ENCODE measurements around the gene TRPV4. TPM values are rescaled to one million over a fixed set of nuclear protein-coding genes. Genes with fewer than 3 reads are reported as not detected.

TRPV4 gene
- total RNA-seq, 2 donors from 2014 or later: 2.0 to 5.7 TPM

DNA sequence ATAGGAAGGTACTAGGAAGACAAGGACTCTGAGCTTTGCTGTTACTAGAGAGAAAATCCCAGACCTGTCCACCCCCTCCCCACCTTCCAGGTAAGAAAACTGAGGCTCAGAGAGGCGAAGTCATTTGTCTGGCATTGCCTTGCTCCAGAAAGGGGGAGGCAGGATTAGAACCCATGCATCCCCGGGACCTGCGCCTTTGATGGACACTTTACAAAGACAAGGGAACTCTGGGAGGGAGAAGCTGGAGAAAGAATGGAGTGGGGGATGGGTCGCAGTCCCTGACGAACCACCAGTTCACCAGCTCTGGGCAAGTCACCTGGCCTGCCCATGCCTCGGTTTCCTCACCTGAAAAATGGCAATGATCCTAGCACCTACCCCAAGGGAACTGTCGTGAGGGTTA lies 10.8 kb downstream of the TRPV4 start:
- Histone ChIP-seq H3K9me3 (no peaks in the 10 kb centered on the region), H3K27me3 (replicated peaks; ENCODE audit: insufficient read depth) (no peaks in the 10 kb centered on the region), H3K27ac (no peak overlapping the region), H3K4me3 (peak overlapping the region; percentile 26), H3K4me1 (ENCODE audit: control insufficient read depth in 1 of 2, low read depth in 2 of 2) (peaks cover 0 to 16% of the 10 kb centered on the region in 2 donors), H3K36me3 (no peaks in the 10 kb centered on the region)
- TF ChIP-seq, protein P1, sequence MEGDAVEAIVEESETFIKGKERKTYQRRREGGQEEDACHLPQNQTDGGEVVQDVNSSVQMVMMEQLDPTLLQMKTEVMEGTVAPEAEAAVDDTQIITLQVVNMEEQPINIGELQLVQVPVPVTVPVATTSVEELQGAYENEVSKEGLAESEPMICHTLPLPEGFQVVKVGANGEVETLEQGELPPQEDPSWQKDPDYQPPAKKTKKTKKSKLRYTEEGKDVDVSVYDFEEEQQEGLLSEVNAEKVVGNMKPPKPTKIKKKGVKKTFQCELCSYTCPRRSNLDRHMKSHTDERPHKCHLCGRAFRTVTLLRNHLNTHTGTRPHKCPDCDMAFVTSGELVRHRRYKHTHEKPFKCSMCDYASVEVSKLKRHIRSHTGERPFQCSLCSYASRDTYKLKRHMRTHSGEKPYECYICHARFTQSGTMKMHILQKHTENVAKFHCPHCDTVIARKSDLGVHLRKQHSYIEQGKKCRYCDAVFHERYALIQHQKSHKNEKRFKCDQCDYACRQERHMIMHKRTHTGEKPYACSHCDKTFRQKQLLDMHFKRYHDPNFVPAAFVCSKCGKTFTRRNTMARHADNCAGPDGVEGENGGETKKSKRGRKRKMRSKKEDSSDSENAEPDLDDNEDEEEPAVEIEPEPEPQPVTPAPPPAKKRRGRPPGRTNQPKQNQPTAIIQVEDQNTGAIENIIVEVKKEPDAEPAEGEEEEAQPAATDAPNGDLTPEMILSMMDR (IDR thresholded peaks at IDR 0.05): no peak
- ATAC-seq (ENCODE audit: insufficient number of reproducible peaks, low FRiP score, low read depth): no peak
- no peak for DNase-seq (ENCODE audit: low spot score)

DNA sequence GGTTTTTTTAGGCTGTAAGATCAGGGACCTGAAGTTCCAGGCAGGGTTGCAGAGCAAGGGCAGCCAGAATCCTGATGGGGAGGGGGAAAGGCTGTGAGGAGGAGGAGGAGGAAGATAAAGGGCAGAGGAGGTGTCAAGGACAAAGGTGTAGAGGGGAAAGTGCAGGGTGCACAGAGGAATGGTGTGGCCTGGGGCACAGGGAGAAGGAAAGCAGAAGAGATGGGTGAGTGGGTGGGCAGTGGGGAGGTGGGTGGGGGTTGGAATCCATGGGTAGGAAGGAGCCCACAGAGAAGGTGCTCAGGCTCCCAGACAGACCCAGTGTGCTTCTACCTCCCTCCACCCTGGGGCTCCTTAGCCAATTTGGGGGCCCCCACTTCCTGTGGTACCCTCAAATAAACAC lies 11.2 kb downstream of the TRPV4 start:
- DNase-seq (ENCODE audit: low spot score): no peak
- Histone ChIP-seq H3K9me3 (no peaks in the 10 kb centered on the region), H3K4me1 (ENCODE audit: control insufficient read depth in 1 of 2, low read depth in 2 of 2) (peaks cover 0 to 16% of the 10 kb centered on the region in 2 donors), H3K27me3 (replicated peaks; ENCODE audit: insufficient read depth) (no peaks in the 10 kb centered on the region), H3K4me3 (no peak overlapping the region), H3K36me3 (no peaks in the 10 kb centered on the region), H3K27ac (no peak overlapping the region)
- TF ChIP-seq, protein P1 (IDR thresholded peaks at IDR 0.05): no peak
- no peak for ATAC-seq (ENCODE audit: insufficient number of reproducible peaks, low FRiP score, low read depth)

DNA sequence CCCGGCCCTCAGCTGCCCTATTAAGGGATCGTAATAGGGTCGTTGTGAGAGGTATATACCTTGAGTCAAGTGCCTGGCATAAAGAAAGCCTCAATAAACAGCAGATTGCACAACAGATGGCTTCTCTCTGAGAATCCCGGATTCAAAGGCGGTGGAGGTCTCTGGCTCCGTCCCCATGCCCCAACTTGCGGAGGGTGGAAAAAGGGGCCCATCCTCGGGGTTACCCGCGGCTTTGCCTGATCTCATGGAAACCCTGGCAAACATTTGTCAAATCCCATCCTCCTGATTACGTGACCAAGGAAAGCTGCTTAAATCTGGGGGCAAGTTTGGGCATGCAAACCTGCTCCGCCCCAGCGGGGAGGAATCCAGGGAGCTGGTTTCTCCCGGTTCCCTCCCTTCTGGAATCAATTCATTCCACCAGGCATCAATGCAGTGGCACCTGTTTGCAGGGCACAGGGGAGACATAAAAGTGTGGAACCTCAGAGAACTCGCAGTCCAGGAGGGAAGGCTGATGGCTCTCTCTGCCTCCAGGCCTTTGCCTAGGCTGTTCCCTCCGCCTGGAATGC lies 12.3 kb downstream of the TRPV4 start:
- Histone ChIP-seq H3K36me3 (no peaks in the 10 kb centered on the region), H3K9me3 (no peaks in the 10 kb centered on the region), H3K27me3 (replicated peaks; ENCODE audit: insufficient read depth) (no peaks in the 10 kb centered on the region), H3K4me1 (ENCODE audit: control insufficient read depth in 1 of 2, low read depth in 2 of 2) (peaks cover 0 to 16% of the 10 kb centered on the region in 2 donors), H3K27ac (no peak overlapping the region), H3K4me3 (no peak overlapping the region)
- ATAC-seq (ENCODE audit: insufficient number of reproducible peaks, low FRiP score, low read depth) (no peak), DNase-seq (ENCODE audit: low spot score) (no peak)
- TF ChIP-seq, protein P1 (IDR thresholded peaks at IDR 0.05): no peak

DNA sequence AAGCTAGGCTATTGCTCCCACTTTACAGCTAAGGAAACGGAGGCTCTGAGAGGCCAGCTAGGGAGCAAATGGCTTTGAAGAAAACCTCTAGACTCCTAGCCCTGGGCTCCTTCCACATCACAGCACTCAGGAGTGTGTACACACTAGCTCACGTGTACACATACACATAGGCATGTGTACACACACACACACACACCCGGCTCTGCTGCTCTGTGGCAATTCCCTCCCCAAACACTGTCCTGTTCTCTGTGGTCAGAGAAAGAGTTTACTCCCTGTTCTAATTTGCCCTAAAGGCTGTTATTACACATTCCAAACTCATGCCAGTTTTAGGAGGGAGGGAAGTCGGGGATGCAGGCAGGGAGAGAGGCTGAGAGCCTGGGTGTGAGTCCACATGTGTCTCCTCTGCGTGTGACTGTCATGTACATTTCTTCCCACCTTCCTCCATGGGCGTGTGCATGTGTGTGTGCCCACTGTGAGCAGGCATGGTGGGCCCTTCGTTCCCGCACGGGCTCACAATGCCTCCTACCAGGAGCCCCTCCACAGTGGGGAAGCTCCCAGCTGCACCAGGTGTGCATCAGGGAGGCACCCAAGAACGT lies 14.2 kb downstream of the TRPV4 start:
- H3K27ac ChIP-seq: no peak overlapping the region

GRCh38 chr12:109818253-109818652 lies 14.9 kb downstream of the TRPV4 start:
- no peak for DNase-seq (ENCODE audit: low spot score)
- no peaks in the 10 kb centered on the region for H3K36me3 ChIP-seq
- H3K4me3 ChIP-seq: no peak overlapping the region
- peaks cover 0 to 12% of the 10 kb centered on the region in 2 donors for H3K4me1 ChIP-seq (ENCODE audit: control insufficient read depth in 1 of 2, low read depth in 2 of 2)
- no peaks in the 10 kb centered on the region for H3K9me3 ChIP-seq
- no peak overlapping the region for H3K27ac ChIP-seq
- no peaks in the 10 kb centered on the region for H3K27me3 ChIP-seq (replicated peaks; ENCODE audit: insufficient read depth)
- TF ChIP-seq, protein P1 (IDR thresholded peaks at IDR 0.05): no peak
- ATAC-seq (ENCODE audit: insufficient number of reproducible peaks, low FRiP score, low read depth): no peak

More for the DNA sequence above, 14.2 kb downstream of the TRPV4 start:
- Histone ChIP-seq H3K27me3 (replicated peaks; ENCODE audit: insufficient read depth) (no peaks in the 10 kb centered on the region), H3K4me3 (no peak overlapping the region), H3K9me3 (no peaks in the 10 kb centered on the region), H3K4me1 (ENCODE audit: control insufficient read depth in 1 of 2, low read depth in 2 of 2) (peaks cover 0 to 16% of the 10 kb centered on the region in 2 donors), H3K36me3 (no peaks in the 10 kb centered on the region)
- ATAC-seq (ENCODE audit: insufficient number of reproducible peaks, low FRiP score, low read depth): no peak
- no peak for DNase-seq (ENCODE audit: low spot score)
- TF ChIP-seq, protein P1 (IDR thresholded peaks at IDR 0.05): no peak
